Panc1 (cell line): ENCODE data around the gene OXT. TPM values are rescaled to one million over a fixed set of nuclear protein-coding genes. Genes with fewer than 3 reads are reported as not detected.
"Not testable (repeated sequence)": the region's sequence is repeated elsewhere in the genome, so short reads cannot be mapped to it uniquely, and the experiment has no call there.

ENCODE experiments used
- ATAC-seq: fragments of 200-7000 bp; cut with Tn5 transposase; 2 replicates; pipeline ENCODE4 v1.9.1; 2020; ENCODE audit warnings: mild to moderate bottlenecking, moderate library complexity
- BruUV-seq: library from RNA; stranded (reverse); fragments of 400-500 nt; replicated peaks from 2 replicates; lab custom pipeline; 2021; lab: Mats Ljungman, UMichigan
- CTCF ChIA-PET: fragments of 300-600 bp; sonication (Branson Sonifier 250); formaldehyde crosslinking; loops from one replicate; lab custom pipeline; 2022; ENCODE audit warnings: antibody characterized with exemption; lab: Charles Lee
- POLR2A ChIA-PET: fragments of 300-600 bp; sonication (Branson Sonifier 250); formaldehyde crosslinking; loops from one replicate; lab custom pipeline; 2022; ENCODE audit warnings: antibody characterized with exemption; lab: Charles Lee
- DNase-seq: peaks from one replicate; pipeline ENCODE4 v3.0.0-alpha.2; 2010; ENCODE audit warnings: low read depth, low spot score
- H3K27ac ChIP-seq: 2 replicates; pipeline ENCODE4 v1.5.1; 2011; ENCODE audit warnings: mild to moderate bottlenecking, low read length, inconsistent platforms
- H3K27me3 ChIP-seq: fragments of 200-500 bp; sonication (Bioruptor generic); 2 replicates; pipeline ENCODE4 v1.6.0; 2014; ENCODE audit warnings: low read length, inconsistent platforms; ENCODE audit not compliant: control insufficient read depth, insufficient read depth
- H3K36me3 ChIP-seq: fragments of 200-500 bp; sonication (Bioruptor generic); 2 replicates; pipeline ENCODE4 v1.5.1; 2014; ENCODE audit warnings: inconsistent platforms, mild to moderate bottlenecking, low read length, moderate library complexity; ENCODE audit not compliant: control insufficient read depth, insufficient read depth
- H3K4me1 ChIP-seq: 2 replicates; pipeline ENCODE4 v1.5.1; 2011; ENCODE audit warnings: inconsistent platforms, mild to moderate bottlenecking, low read length, moderate library complexity; ENCODE audit not compliant: control insufficient read depth, insufficient read depth
- H3K4me3 ChIP-seq, 2 experiments: 2 replicates each; pipeline ENCODE4 v1.5.1; 2011 to 2012; ENCODE audit warnings: low read depth in 2 of 2, low read length in 2 of 2, mild to moderate bottlenecking in 2 of 2, inconsistent platforms in 1 of 2, moderate library complexity in 1 of 2
- H3K9me3 ChIP-seq: fragments of 200-500 bp; sonication (Bioruptor generic); 2 replicates; pipeline ENCODE4 v1.5.1; 2014; ENCODE audit warnings: low read depth, mild to moderate bottlenecking, inconsistent platforms, low read length, moderate library complexity; ENCODE audit not compliant: control insufficient read depth, insufficient read depth
- POLR2AphosphoS5 ChIP-seq: IDR thresholded peaks from 2 replicates; pipeline ENCODE4 v1.6.1; 2012; ENCODE audit warnings: mild to moderate bottlenecking, low read depth, low read length, moderate library complexity
- SIN3A ChIP-seq: IDR thresholded peaks from 2 replicates; pipeline ENCODE4 v1.6.1; 2012; ENCODE audit warnings: low read depth, mild to moderate bottlenecking, low read length, moderate library complexity, borderline replicate concordance; ENCODE audit not compliant: insufficient read depth
- TCF7L2 ChIP-seq: IDR thresholded peaks from 2 replicates; pipeline ENCODE4 v1.6.1; 2011; ENCODE audit warnings: mild to moderate bottlenecking, low read depth, low read length, inconsistent platforms
- in situ Hi-C: cut with HindIII; loops from 2 replicates; pipeline ENCODE4 v1.10.0; 2016; ENCODE audit warnings: low sequenced_read_pairs, low pct_unique_long_range_greater_than_20kb
- intact Hi-C: fragments of 100-400 bp; cut with micrococcal nuclease; formaldehyde crosslinking; loops from one replicate; pipeline ENCODE4 v1.10.0; 2022; ENCODE audit not compliant: unreplicated experiment
- total RNA-seq: library from RNA; stranded (reverse); gene quantifications from one replicate; pipeline ENCODE4 v1.2.1, GENCODE V29; 2021; ENCODE audit not compliant: unreplicated experiment
- TF ChIP-seq, protein P1 (sequence below): fragments of 450-650 bp; IDR thresholded peaks from 2 replicates; pipeline ENCODE4 v1.5.1; 2017; ENCODE audit warnings: mild to moderate bottlenecking
- TF ChIP-seq, protein P2 (sequence below), 2 experiments: IDR thresholded peaks; 2 replicates each; pipeline ENCODE4 v1.6.1; 2011 to 2012; ENCODE audit warnings: low read depth in 2 of 2, control low read depth in 1 of 2, low read length in 1 of 2, mild to moderate bottlenecking in 1 of 2, moderate library complexity in 1 of 2; ENCODE audit not compliant: insufficient read depth in 1 of 2

The OXT gene
- total RNA-seq, 1 experiment from 2014 or later, result not detected

DNA sequence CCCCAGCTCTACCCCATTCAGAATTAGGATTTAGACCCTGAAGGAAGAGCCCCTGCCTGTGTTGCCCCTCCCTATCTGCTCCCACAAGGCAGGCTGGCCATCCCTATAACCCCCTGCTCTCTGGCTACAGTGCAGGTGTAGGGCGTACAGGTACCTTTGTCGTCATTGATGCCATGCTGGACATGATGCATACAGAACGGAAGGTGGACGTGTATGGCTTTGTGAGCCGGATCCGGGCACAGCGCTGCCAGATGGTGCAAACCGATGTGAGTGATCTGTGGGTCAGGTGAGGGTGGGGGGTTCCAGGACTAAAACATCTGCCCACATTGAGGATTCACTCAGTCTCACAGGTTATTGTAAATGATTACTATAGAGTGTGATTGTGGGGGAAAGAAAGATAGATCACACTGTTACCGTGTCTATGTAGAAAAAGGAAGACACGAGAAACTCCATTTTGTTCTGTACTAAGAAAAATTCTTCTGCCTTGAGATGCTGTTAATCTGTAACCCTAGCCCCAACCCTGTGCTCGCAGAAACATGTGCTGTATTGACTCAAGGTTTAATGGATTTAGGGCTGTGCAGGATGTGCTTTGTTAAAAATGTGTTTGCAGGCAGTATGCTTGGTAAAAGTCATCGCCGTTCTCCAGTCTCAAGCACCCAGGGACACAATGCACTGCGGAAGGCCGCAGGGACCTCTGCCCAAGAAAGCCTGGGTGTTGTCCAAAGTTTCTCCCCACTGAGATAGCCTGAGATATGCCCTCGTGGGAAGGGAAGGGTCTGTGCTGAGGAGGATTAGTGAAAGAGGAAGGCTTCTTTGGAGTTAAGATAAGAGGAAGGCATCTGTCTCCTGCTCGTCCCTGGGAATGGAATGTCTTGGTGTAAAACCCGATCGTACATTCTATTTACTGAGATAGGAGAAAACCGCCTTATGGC, 48.6 kb upstream of the OXT start:
- POLR2A ChIA-PET, DNase-seq, H3K4me3 ChIP-seq, intact Hi-C loops, ATAC-seq, H3K27me3 ChIP-seq, CTCF ChIA-PET, H3K4me1 ChIP-seq, BruUV-seq, in situ Hi-C loops, H3K36me3 ChIP-seq, H3K27ac ChIP-seq, H3K9me3 ChIP-seq: not testable (repeated sequence)

DNA sequence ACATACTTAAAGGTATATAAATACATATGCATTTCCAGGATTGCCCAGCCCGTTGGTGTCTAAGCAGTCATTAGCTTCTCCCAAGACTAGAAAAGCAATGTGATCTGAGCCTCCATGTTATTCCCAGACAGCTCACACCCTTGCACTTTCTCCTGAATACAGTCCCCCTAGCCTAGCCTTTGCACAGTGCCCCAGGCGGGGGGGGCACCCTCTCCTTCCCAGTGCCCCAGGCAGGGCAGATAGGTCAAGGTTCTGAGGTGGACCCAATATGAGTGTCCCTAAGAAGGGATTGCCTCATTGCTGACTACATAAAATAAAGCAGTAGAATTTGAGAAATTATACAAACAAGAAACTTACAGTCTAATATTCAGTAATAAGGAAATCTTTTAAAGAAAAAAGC, 43.4 kb upstream of the OXT start:
- Histone ChIP-seq H3K27ac (no peak overlapping the region), H3K36me3 (peaks cover 9% of the 10 kb centered on the region; the same call in 1 of the 2 replicates), H3K27me3 (no peaks in the 10 kb centered on the region), H3K4me3 (no peak overlapping the region), H3K4me1 (no peaks in the 10 kb centered on the region), H3K9me3 (no peaks in the 10 kb centered on the region)
- intact Hi-C loops (no loop called here), in situ Hi-C loops (no loop called here)
- ChIA-PET CTCF (no interaction called here), POLR2A (no interaction called here)
- no peak for DNase-seq
- ATAC-seq, result no peak
- BruUV-seq, result no TSS peak
- TF ChIP-seq, protein P1, sequence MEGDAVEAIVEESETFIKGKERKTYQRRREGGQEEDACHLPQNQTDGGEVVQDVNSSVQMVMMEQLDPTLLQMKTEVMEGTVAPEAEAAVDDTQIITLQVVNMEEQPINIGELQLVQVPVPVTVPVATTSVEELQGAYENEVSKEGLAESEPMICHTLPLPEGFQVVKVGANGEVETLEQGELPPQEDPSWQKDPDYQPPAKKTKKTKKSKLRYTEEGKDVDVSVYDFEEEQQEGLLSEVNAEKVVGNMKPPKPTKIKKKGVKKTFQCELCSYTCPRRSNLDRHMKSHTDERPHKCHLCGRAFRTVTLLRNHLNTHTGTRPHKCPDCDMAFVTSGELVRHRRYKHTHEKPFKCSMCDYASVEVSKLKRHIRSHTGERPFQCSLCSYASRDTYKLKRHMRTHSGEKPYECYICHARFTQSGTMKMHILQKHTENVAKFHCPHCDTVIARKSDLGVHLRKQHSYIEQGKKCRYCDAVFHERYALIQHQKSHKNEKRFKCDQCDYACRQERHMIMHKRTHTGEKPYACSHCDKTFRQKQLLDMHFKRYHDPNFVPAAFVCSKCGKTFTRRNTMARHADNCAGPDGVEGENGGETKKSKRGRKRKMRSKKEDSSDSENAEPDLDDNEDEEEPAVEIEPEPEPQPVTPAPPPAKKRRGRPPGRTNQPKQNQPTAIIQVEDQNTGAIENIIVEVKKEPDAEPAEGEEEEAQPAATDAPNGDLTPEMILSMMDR, result no peak
- no peak for TF ChIP-seq POLR2AphosphoS5
- no peak for TF ChIP-seq TCF7L2
- no peak for TF ChIP-seq SIN3A
- TF ChIP-seq, protein P2, sequence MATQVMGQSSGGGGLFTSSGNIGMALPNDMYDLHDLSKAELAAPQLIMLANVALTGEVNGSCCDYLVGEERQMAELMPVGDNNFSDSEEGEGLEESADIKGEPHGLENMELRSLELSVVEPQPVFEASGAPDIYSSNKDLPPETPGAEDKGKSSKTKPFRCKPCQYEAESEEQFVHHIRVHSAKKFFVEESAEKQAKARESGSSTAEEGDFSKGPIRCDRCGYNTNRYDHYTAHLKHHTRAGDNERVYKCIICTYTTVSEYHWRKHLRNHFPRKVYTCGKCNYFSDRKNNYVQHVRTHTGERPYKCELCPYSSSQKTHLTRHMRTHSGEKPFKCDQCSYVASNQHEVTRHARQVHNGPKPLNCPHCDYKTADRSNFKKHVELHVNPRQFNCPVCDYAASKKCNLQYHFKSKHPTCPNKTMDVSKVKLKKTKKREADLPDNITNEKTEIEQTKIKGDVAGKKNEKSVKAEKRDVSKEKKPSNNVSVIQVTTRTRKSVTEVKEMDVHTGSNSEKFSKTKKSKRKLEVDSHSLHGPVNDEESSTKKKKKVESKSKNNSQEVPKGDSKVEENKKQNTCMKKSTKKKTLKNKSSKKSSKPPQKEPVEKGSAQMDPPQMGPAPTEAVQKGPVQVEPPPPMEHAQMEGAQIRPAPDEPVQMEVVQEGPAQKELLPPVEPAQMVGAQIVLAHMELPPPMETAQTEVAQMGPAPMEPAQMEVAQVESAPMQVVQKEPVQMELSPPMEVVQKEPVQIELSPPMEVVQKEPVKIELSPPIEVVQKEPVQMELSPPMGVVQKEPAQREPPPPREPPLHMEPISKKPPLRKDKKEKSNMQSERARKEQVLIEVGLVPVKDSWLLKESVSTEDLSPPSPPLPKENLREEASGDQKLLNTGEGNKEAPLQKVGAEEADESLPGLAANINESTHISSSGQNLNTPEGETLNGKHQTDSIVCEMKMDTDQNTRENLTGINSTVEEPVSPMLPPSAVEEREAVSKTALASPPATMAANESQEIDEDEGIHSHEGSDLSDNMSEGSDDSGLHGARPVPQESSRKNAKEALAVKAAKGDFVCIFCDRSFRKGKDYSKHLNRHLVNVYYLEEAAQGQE (IDR thresholded peaks at IDR 0.05; ENCODE audit: insufficient read depth in 1 of 2, low read depth in 2 of 2, low read length in 1 of 2), result no peak
